Measurements from ENCODE around the gene FXYD1.

FXYD1 gene

GRCh38 chr19:35106898-35107541 is 31.6 kb upstream of the FXYD1 start:
- DNase-seq (ENCODE audit: low read depth), result no peak
- H3K4me3 ChIP-seq (ENCODE audit: low read depth, low read length), result no peak overlapping the region

- no peak for DNase-seq (ENCODE audit: low read depth)
- no peak overlapping the region for H3K4me3 ChIP-seq (ENCODE audit: low read depth, low read length)
These were observed 31.1 kb upstream of the FXYD1 start for GRCh38 chr19:35107545-35107944.

- H3K4me3 ChIP-seq (ENCODE audit: low read depth, low read length), result no peak overlapping the region
- no peak for DNase-seq (ENCODE audit: low read depth)
These were observed 29.9 kb upstream of the FXYD1 start for GRCh38 chr19:35108730-35109129.

GRCh38 chr19:35109395-35110112 is 29.1 kb upstream of the FXYD1 start:
- no peak overlapping the region for H3K4me3 ChIP-seq (ENCODE audit: low read depth, low read length)
- no peak for DNase-seq (ENCODE audit: low read depth)

- no peak overlapping the region for H3K4me3 ChIP-seq (ENCODE audit: low read depth, low read length)
- no peak for DNase-seq (ENCODE audit: low read depth)
These were observed 27.6 kb upstream of the FXYD1 start for GRCh38 chr19:35110974-35111373.

GRCh38 chr19:35112995-35113688 is 25.5 kb upstream of the FXYD1 start:
- H3K4me3 ChIP-seq (ENCODE audit: low read depth, low read length), result no peak overlapping the region

GRCh38 chr19:35114353-35115176 is 24.1 kb upstream of the FXYD1 start:
- no peak for DNase-seq (ENCODE audit: low read depth)
- peak overlapping the region; percentile 26 for H3K4me3 ChIP-seq (ENCODE audit: low read depth, low read length)

More at GRCh38 chr19:35112995-35113688, 25.5 kb upstream of the FXYD1 start:
- DNase-seq (ENCODE audit: low read depth), result no peak

- peak within 1 kb of the TSS; percentile 26 for H3K4me3 ChIP-seq (ENCODE audit: low read depth, low read length)
- no peak for DNase-seq (ENCODE audit: low read depth)
These were observed 23.3 kb upstream of the FXYD1 start, which contains the start of gene FXYD3 for GRCh38 chr19:35115177-35115951. Gene FXYD3 (plus strand): TSS chr19:35115823. CDS start chr19:35119377, 3,554 bp downstream.

- no peak for DNase-seq (ENCODE audit: low read depth)
- no peak overlapping the region for H3K4me3 ChIP-seq (ENCODE audit: low read depth, low read length)
These were observed 22.4 kb upstream of the FXYD1 start for GRCh38 chr19:35116072-35116801.

GRCh38 chr19:35117116-35117515 is 21.5 kb upstream of the FXYD1 start:
- no peak overlapping the region for H3K4me3 ChIP-seq (ENCODE audit: low read depth, low read length)
- DNase-seq (ENCODE audit: low read depth), result no peak

GRCh38 chr19:35117799-35118198 is 20.8 kb upstream of the FXYD1 start:
- no peak overlapping the region for H3K4me3 ChIP-seq (ENCODE audit: low read depth, low read length)

GRCh38 chr19:35118268-35119020 is 20.2 kb upstream of the FXYD1 start:
- no peak overlapping the region for H3K4me3 ChIP-seq (ENCODE audit: low read depth, low read length)
- no peak for DNase-seq (ENCODE audit: low read depth)

More at GRCh38 chr19:35117799-35118198, 20.8 kb upstream of the FXYD1 start:
- no peak for DNase-seq (ENCODE audit: low read depth)

GRCh38 chr19:35119091-35119490 is 19.5 kb upstream of the FXYD1 start:
- no peak for DNase-seq (ENCODE audit: low read depth)
- no peak overlapping the region for H3K4me3 ChIP-seq (ENCODE audit: low read depth, low read length)

GRCh38 chr19:35119578-35120155 is 19.0 kb upstream of the FXYD1 start:
- no peak overlapping the region for H3K4me3 ChIP-seq (ENCODE audit: low read depth, low read length)
- no peak for DNase-seq (ENCODE audit: low read depth)

- H3K4me3 ChIP-seq (ENCODE audit: low read depth, low read length), result no peak overlapping the region
- peak; percentile 85 for DNase-seq (ENCODE audit: low read depth)
These were observed 18.1 kb upstream of the FXYD1 start for GRCh38 chr19:35120492-35120891.

GRCh38 chr19:35120898-35121297 is 17.7 kb upstream of the FXYD1 start:
- H3K4me3 ChIP-seq (ENCODE audit: low read depth, low read length), result no peak overlapping the region
- DNase-seq (ENCODE audit: low read depth), result no peak
